ENCODE measurements around the gene WNT16.

The WNT16 gene

DNA sequence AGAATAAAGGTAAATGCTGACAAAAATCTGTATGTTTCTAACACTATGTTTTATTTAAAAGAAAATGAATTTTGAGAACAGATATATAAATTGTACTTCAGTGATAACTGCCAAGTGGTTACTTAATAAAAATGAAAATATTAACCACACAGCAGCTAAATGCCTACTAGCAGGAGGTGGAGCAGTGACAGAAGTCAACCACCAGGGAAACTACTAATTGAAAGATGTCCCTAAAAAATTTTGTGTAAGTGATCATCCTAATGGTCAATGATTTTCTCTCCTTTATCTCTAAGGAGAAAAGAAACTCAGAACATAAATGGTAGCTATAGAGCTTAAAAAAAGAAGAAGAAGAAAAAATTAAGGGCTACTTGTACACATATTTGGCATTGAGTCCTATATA is 22.9 kb downstream of the WNT16 start:
- Histone ChIP-seq H3K4me2 (no peak overlapping the region), H2AFZ (ENCODE audit: low read depth) (no peak overlapping the region), H3K36me3 (ENCODE audit: insufficient read depth) (peaks cover 3% of the 10 kb centered on the region; the same call in 1 of the 2 replicates), H3K27me3 (ENCODE audit: insufficient read depth, low read depth) (no peaks in the 10 kb centered on the region), H4K20me1 (ENCODE audit: insufficient read depth) (no peaks in the 10 kb centered on the region), H3K79me2 (ENCODE audit: insufficient read depth, low read depth) (no peaks in the 10 kb centered on the region), H3K27ac (no peak overlapping the region), H3K4me3 (IDR thresholded peaks at IDR 0.05; ENCODE audit: insufficient read depth, low read depth, low read length) (no peak overlapping the region), H3K4me1 (ENCODE audit: low read depth, poor library complexity, severe bottlenecking) (no peaks in the 10 kb centered on the region), H3K9ac (no peak overlapping the region)
- TF ChIP-seq, protein P1, sequence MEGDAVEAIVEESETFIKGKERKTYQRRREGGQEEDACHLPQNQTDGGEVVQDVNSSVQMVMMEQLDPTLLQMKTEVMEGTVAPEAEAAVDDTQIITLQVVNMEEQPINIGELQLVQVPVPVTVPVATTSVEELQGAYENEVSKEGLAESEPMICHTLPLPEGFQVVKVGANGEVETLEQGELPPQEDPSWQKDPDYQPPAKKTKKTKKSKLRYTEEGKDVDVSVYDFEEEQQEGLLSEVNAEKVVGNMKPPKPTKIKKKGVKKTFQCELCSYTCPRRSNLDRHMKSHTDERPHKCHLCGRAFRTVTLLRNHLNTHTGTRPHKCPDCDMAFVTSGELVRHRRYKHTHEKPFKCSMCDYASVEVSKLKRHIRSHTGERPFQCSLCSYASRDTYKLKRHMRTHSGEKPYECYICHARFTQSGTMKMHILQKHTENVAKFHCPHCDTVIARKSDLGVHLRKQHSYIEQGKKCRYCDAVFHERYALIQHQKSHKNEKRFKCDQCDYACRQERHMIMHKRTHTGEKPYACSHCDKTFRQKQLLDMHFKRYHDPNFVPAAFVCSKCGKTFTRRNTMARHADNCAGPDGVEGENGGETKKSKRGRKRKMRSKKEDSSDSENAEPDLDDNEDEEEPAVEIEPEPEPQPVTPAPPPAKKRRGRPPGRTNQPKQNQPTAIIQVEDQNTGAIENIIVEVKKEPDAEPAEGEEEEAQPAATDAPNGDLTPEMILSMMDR (conservative IDR thresholded peaks at IDR 0.05; ENCODE audit: low read depth, low read length), result peak; percentile 38; the same call in 1 of the 2 replicates

DNA sequence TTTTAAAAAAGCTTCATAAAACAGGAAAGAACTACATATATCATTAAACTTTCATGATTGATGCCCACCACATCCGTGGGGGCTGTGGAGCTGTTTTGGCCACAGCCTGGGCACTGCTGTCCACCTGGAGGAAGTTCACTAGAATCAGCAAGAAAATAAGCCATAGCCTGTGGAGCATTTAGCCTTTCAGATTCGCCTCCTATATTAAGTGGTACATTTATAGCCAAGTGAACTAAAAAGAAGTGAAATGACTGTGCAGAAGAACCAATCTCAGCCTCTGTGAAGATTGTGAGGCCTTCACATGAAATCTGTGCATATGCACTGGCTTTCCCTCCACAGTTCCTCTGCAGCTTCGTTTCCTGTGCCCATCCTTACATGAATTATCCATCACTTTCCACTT is 23.5 kb downstream of the WNT16 start:
- TF ChIP-seq, protein P1 (conservative IDR thresholded peaks at IDR 0.05; ENCODE audit: low read depth, low read length), result no peak

DNA sequence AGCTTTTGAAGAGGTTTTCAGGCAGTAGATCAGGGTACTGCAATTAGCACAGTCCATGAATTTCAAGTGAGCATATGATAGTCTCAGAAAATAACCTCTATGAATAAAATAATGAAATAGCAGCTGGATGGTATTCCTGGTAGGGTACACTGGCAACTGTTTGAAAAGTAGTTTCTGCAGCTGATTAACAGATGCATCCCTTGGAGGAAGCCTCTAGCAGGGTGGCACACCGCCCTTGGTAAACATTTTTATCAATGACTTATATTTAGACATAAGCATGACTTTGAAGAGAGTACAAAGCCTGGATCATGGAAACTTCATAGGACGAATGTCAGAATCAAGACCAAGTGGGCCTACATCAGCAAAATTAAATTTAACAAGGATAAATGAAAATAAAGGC is 26.8 kb downstream of the WNT16 start:
- no peak overlapping the region for H3K4me3 ChIP-seq (IDR thresholded peaks at IDR 0.05; ENCODE audit: insufficient read depth, low read depth, low read length)
- no peak overlapping the region for H3K4me2 ChIP-seq
- no peaks in the 10 kb centered on the region for H4K20me1 ChIP-seq (ENCODE audit: insufficient read depth)
- no peaks in the 10 kb centered on the region for H3K4me1 ChIP-seq (ENCODE audit: low read depth, poor library complexity, severe bottlenecking)
- H3K79me2 ChIP-seq (ENCODE audit: insufficient read depth, low read depth), result no peaks in the 10 kb centered on the region
- H3K36me3 ChIP-seq (ENCODE audit: insufficient read depth), result peaks cover 3% of the 10 kb centered on the region; the same call in 1 of the 2 replicates
- H3K27me3 ChIP-seq (ENCODE audit: insufficient read depth, low read depth), result no peaks in the 10 kb centered on the region
- TF ChIP-seq, protein P1 (conservative IDR thresholded peaks at IDR 0.05; ENCODE audit: low read depth, low read length), result no peak
- H3K27ac ChIP-seq, result no peak overlapping the region
- H2AFZ ChIP-seq (ENCODE audit: low read depth), result no peak overlapping the region
- H3K9ac ChIP-seq, result no peak overlapping the region

More for the DNA sequence above, 23.5 kb downstream of the WNT16 start:
- Histone ChIP-seq H2AFZ (ENCODE audit: low read depth) (no peak overlapping the region), H3K9ac (no peak overlapping the region), H3K4me1 (ENCODE audit: low read depth, poor library complexity, severe bottlenecking) (no peaks in the 10 kb centered on the region), H3K4me2 (no peak overlapping the region), H4K20me1 (ENCODE audit: insufficient read depth) (no peaks in the 10 kb centered on the region), H3K4me3 (IDR thresholded peaks at IDR 0.05; ENCODE audit: insufficient read depth, low read depth, low read length) (no peak overlapping the region), H3K27ac (no peak overlapping the region), H3K27me3 (ENCODE audit: insufficient read depth, low read depth) (no peaks in the 10 kb centered on the region), H3K36me3 (ENCODE audit: insufficient read depth) (peaks cover 3% of the 10 kb centered on the region; the same call in 1 of the 2 replicates), H3K79me2 (ENCODE audit: insufficient read depth, low read depth) (no peaks in the 10 kb centered on the region)

DNA sequence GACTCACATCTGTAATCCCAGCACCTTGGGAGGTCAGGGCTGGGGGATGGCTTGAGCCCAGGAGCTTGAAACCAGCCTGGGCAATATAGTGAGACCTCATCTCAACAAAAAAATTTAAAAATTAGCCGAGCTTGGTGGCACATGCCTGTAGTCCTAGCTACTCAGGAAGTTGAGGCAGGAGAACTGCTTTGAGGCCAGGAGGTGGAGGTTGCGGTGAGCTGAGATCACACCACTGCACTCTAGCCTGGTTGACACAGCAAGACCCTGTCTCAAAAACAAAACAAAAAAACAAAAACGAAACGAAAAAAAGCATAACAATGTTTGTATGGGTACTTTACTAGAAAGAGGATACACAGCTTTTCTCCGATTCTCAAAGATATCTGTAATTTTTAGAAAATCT is 31.8 kb downstream of the WNT16 start:
- Histone ChIP-seq H3K27ac (no peak overlapping the region), H4K20me1 (ENCODE audit: insufficient read depth) (no peaks in the 10 kb centered on the region), H2AFZ (ENCODE audit: low read depth) (no peak overlapping the region), H3K4me3 (IDR thresholded peaks at IDR 0.05; ENCODE audit: insufficient read depth, low read depth, low read length) (no peak overlapping the region), H3K4me2 (no peak overlapping the region), H3K36me3 (ENCODE audit: insufficient read depth) (no peaks in the 10 kb centered on the region; the same call in 1 of the 2 replicates), H3K9ac (no peak overlapping the region), H3K4me1 (ENCODE audit: low read depth, poor library complexity, severe bottlenecking) (no peaks in the 10 kb centered on the region), H3K27me3 (ENCODE audit: insufficient read depth, low read depth) (no peaks in the 10 kb centered on the region), H3K79me2 (ENCODE audit: insufficient read depth, low read depth) (peaks cover 7% of the 10 kb centered on the region; the same call in 1 of the 2 replicates)
- TF ChIP-seq, protein P1 (conservative IDR thresholded peaks at IDR 0.05; ENCODE audit: low read depth, low read length), result no peak
